Astrocyte of the cerebellum (primary cell): ENCODE data around the gene LAMC3.

Experiments used
- DNase-seq: peaks from one replicate; pipeline ENCODE4 v3.0.0-alpha.2; 2011; ENCODE audit warnings: low read depth
- H3K4me3 ChIP-seq: 2 replicates; pipeline ENCODE4 v1.5.1; 2011; ENCODE audit warnings: mild to moderate bottlenecking, low read depth, low read length, moderate library complexity
- in situ Hi-C: cut with HindIII; loops from 2 replicates; pipeline ENCODE4 v1.10.0; 2017; ENCODE audit warnings: low sequenced_read_pairs
- TF ChIP-seq, protein P1 (sequence below): IDR thresholded peaks from 2 replicates; pipeline ENCODE4 v1.5.1; 2012; ENCODE audit warnings: low read length, low read depth, moderate library complexity, mild to moderate bottlenecking; ENCODE audit errors: missing control alignments

The LAMC3 gene

GRCh38 chr9:130994135-130995085 lies 14.6 kb upstream of the LAMC3 start:
- in situ Hi-C loops, result no loop called here

DNA sequence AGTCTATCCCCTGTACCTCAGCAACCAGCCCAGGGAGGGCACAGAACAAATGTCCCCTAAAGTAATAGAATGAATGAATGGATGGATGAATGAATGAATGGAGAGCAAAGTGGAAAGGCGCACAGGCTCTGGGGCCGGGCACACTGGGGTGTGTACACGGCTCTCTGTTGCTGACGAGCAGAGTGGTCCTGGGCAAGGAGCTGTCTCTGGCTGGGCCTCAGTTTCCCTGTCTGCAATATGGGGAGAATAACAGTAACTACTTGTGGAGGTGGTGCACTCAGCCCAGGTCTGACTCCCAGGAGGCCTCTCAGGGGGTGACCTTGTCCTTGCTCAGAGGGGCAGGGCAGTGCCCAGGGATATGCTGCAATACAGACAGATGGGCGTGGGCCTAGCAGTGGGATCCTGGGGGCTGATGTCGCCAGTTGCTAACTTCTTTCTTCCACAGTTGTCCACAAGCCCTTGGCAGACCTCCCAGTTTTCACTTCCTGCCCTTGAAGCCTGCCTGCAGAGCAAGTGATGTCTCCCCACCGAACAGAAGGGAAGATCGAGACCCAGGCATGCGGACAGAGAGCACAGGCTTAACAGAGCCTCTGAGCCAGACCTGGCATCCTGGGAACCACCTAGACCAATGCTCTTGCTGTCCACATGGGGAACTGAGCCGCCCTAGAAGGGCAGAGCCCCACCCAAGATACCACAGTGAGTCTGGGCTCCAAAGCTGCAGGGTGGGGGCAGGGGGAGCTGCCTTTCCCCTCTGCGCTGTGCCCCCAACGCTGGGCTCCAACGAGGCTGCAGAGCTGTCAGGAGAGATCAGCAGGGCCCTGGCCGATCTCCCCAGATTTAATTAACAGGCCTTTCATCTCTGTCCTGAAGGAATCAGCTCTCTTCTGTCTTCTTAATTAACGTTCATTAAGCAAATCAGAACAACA lies 13.6 kb upstream of the LAMC3 start:
- TF ChIP-seq, protein P1, sequence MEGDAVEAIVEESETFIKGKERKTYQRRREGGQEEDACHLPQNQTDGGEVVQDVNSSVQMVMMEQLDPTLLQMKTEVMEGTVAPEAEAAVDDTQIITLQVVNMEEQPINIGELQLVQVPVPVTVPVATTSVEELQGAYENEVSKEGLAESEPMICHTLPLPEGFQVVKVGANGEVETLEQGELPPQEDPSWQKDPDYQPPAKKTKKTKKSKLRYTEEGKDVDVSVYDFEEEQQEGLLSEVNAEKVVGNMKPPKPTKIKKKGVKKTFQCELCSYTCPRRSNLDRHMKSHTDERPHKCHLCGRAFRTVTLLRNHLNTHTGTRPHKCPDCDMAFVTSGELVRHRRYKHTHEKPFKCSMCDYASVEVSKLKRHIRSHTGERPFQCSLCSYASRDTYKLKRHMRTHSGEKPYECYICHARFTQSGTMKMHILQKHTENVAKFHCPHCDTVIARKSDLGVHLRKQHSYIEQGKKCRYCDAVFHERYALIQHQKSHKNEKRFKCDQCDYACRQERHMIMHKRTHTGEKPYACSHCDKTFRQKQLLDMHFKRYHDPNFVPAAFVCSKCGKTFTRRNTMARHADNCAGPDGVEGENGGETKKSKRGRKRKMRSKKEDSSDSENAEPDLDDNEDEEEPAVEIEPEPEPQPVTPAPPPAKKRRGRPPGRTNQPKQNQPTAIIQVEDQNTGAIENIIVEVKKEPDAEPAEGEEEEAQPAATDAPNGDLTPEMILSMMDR, result no peak
- in situ Hi-C loops, result no loop called here

More at GRCh38 chr9:130994135-130995085, 14.6 kb upstream of the LAMC3 start:
- no peak for DNase-seq
- TF ChIP-seq, protein P1, result no peak
- no peak overlapping the region for H3K4me3 ChIP-seq

GRCh38 chr9:130996205-130996604 lies 12.8 kb upstream of the LAMC3 start:
- TF ChIP-seq, protein P1, result no peak
- no peak overlapping the region for H3K4me3 ChIP-seq
- in situ Hi-C loops, result no loop called here
- no peak for DNase-seq

More for the DNA sequence above, 13.6 kb upstream of the LAMC3 start:
- DNase-seq, result peak; percentile 24
- no peak overlapping the region for H3K4me3 ChIP-seq

GRCh38 chr9:130996676-130997394 lies 12.1 kb upstream of the LAMC3 start:
- in situ Hi-C loops, result no loop called here
- TF ChIP-seq, protein P1, result no peak
- H3K4me3 ChIP-seq, result no peak overlapping the region
- no peak for DNase-seq

GRCh38 chr9:130997395-130997684 lies 11.6 kb upstream of the LAMC3 start:
- in situ Hi-C loops, result no loop called here
- DNase-seq, result no peak
- TF ChIP-seq, protein P1, result no peak
- no peak overlapping the region for H3K4me3 ChIP-seq
